H1 (cell line): ENCODE data around the gene GBP6. TPM values are rescaled to one million over a fixed set of nuclear protein-coding genes. Genes with fewer than 3 reads are reported as not detected.

Source experiments
- CHD7 ChIP-seq: fragments of 300-600 bp; sonication (generic); IDR thresholded peaks from 2 replicates; pipeline ENCODE4 v1.7.1; 2012; ENCODE audit warnings: low read length, moderate library complexity, mild to moderate bottlenecking, inconsistent platforms; ENCODE audit not compliant: insufficient replicate concordance
- RNF2 ChIP-seq: fragments of 200-900, 300-1000 bp; sonication (generic); IDR thresholded peaks from 2 replicates; pipeline ENCODE4 v1.7.1; 2016; ENCODE audit warnings: borderline replicate concordance, low read depth, mild to moderate bottlenecking, antibody characterized with exemption, low read length; ENCODE audit not compliant: poor library complexity, severe bottlenecking; ENCODE audit errors: missing control alignments
- SP1 ChIP-seq: IDR thresholded peaks from 2 replicates; pipeline ENCODE4 v1.6.1; 2011; ENCODE audit warnings: low read depth, low read length
- SP4 ChIP-seq: IDR thresholded peaks from 2 replicates; pipeline ENCODE4 v1.6.1; 2012; ENCODE audit warnings: low read length, inconsistent platforms
- polyA plus RNA-seq, 7 experiments: library from polyadenylated mRNA; depleted of rRNA in 3 of 7; stranded (reverse) in 5 of 7; unstranded in 2 of 7; fragments of >200 nt in 5 of 7; fragments of 200-250 nt in 2 of 7; gene quantifications; 1 replicate in 5 of 7; 2 replicates in 1 of 7; 4 replicates in 1 of 7; pipeline versions ENCODE4 v1.2.1 to v1.2.3, GENCODE V29; 2011 to 2013; ENCODE audit warnings: missing spikeins in 2 of 7, mixed read lengths in 2 of 7
- total RNA-seq: library from RNA; stranded (reverse); fragmentation: NEBNext Ultra II Directional; extraction: Animal tissue kit (Norgen Biotek cat#: 25700); gene quantifications from 2 replicates; pipeline ENCODE4 v1.2.1, GENCODE V29; 2021

Gene GBP6
- total and polyA plus RNA-seq, 2 of the 8 experiments (the other 6 are each of a cell fraction or from before 2014, with no cell fraction given) = not detected

- no peak for TF ChIP-seq CHD7
- no peak for TF ChIP-seq SP4
- TF ChIP-seq RNF2 = no peak
- no peak for TF ChIP-seq SP1
Measured at GRCh38 chr1:89322402-89322801, 41.5 kb upstream of the GBP6 start (continued).
